ENCODE measurements around the gene FAM98B.

The FAM98B gene

GRCh38 chr15:38464675-38465074, 10.7 kb downstream of the FAM98B start:
- TF ChIP-seq CTCF (IDR thresholded peaks at IDR 0.05), result no peak

GRCh38 chr15:38470816-38471215, 16.9 kb downstream of the FAM98B start:
- no peak for TF ChIP-seq CTCF (IDR thresholded peaks at IDR 0.05)

GRCh38 chr15:38471974-38472373, 18.0 kb downstream of the FAM98B start:
- no peak for TF ChIP-seq CTCF (IDR thresholded peaks at IDR 0.05)

- peak; percentile 66 for TF ChIP-seq CTCF (IDR thresholded peaks at IDR 0.05)
These were observed 20.3 kb downstream of the FAM98B start for GRCh38 chr15:38474155-38474757.

GRCh38 chr15:38475361-38475760, 21.4 kb downstream of the FAM98B start:
- no peak for TF ChIP-seq CTCF (IDR thresholded peaks at IDR 0.05)

- no peak for TF ChIP-seq CTCF (IDR thresholded peaks at IDR 0.05)
These were observed 22.2 kb downstream of the FAM98B start for GRCh38 chr15:38476120-38476519.

- TF ChIP-seq CTCF (IDR thresholded peaks at IDR 0.05), result no peak
These were observed 23.7 kb downstream of the FAM98B start for GRCh38 chr15:38477637-38478036.

DNA sequence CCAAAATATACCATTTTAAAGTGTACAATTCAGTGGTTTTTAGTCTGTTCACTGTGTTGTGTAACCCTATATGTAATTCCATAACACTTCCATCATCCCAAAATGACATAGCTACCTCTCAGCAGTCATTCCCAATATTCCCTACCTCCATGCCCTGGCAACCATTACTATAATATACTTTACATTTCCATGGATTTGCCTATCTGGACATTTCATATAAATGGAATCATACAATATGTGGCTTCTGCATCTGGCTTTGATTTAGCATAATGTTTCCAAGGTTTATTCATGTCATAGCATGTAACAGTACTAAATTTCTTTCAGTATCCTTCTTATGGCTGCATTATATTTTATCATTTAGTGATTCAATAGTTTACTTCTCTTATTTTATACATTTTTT, 25.3 kb downstream of the FAM98B start:
- no peak for TF ChIP-seq CTCF (IDR thresholded peaks at IDR 0.05)
